SK-N-SH (cell line): ENCODE measurements around the gene CREB3L1.

Experiments used
- CTCF ChIP-seq: fragments of 200-600 bp; sonication (generic); IDR thresholded peaks from 2 replicates; pipeline ENCODE4 v1.6.1; 2017; ENCODE audit warnings: antibody characterized with exemption, mild to moderate bottlenecking, moderate library complexity
- EP300 ChIP-seq, 2 experiments: IDR thresholded peaks; 2 replicates each; pipeline versions ENCODE4 v1.4.0 to v1.6.1; 2012; ENCODE audit warnings: borderline replicate concordance in 1 of 2, low read depth in 1 of 2, low read length in 1 of 2
- FOXJ3 ChIP-seq: sonication (generic); formaldehyde crosslinking; IDR thresholded peaks from 2 replicates; pipeline ENCODE4 v1.5.1; 2020; ENCODE audit warnings: mild to moderate bottlenecking, missing genetic modification reagents
- GABPA ChIP-seq: IDR thresholded peaks from 2 replicates; pipeline ENCODE4 v1.4.0; 2012; ENCODE audit warnings: low read depth, mild to moderate bottlenecking
- MXI1 ChIP-seq: IDR thresholded peaks from 2 replicates; pipeline ENCODE4 v1.6.1; 2012; ENCODE audit warnings: mild to moderate bottlenecking, low read depth, low read length, improper control_type of control experiment
- NRF1 ChIP-seq: IDR thresholded peaks from 2 replicates; pipeline ENCODE4 v1.6.1; 2012; ENCODE audit warnings: low read depth, mild to moderate bottlenecking, low read length
- POLR2AphosphoS5 ChIP-seq: IDR thresholded peaks from 2 replicates; pipeline ENCODE4 v1.6.1; 2012; ENCODE audit warnings: low read depth, low read length
- SIN3A ChIP-seq: IDR thresholded peaks from 2 replicates; pipeline ENCODE4 v1.6.1; 2012; ENCODE audit warnings: low read depth, mild to moderate bottlenecking, low read length, moderate library complexity, borderline replicate concordance
- TAF1 ChIP-seq: IDR thresholded peaks from 2 replicates; pipeline ENCODE4 v1.6.1; 2012; ENCODE audit warnings: low read depth, mild to moderate bottlenecking, low read length, moderate library complexity, borderline replicate concordance
- USF2 ChIP-seq: fragments of 150-350 bp; IDR thresholded peaks from 2 replicates; pipeline ENCODE4 v1.6.1; 2017; ENCODE audit warnings: antibody characterized with exemption, low read length, low read depth, borderline replicate concordance
- ZBTB33 ChIP-seq: IDR thresholded peaks from 2 replicates; pipeline ENCODE4 v1.4.0; 2012; ENCODE audit warnings: low read depth, borderline replicate concordance

- no peak for TF ChIP-seq NRF1
- no peak for TF ChIP-seq EP300 (IDR thresholded peaks at IDR 0.05; ENCODE audit: borderline replicate concordance in 1 of 2, low read depth in 1 of 2, low read length in 1 of 2)
- no peak for TF ChIP-seq CTCF
- TF ChIP-seq ZBTB33 = no peak
- TF ChIP-seq POLR2AphosphoS5 = no peak
- TF ChIP-seq TAF1 = no peak
- no peak for TF ChIP-seq FOXJ3 (CRISPR knock-in tag)
- TF ChIP-seq SIN3A = peak; percentile 71; the same call in 1 of the 2 replicates
- TF ChIP-seq MXI1 = no peak
- no peak for TF ChIP-seq USF2
- TF ChIP-seq GABPA = no peak
Observed at GRCh38 chr11:46279126-46280099, 2.0 kb downstream of the CREB3L1 start.
